Stimulated activated CD8-positive, alpha-beta memory T cell treated with anti-CD3 and anti-CD28 coated beads, Interleukin-7, amount 100 ng/mL, for 24 hours (primary cell): ENCODE results near the gene SORCS2.

ENCODE experiments used
- DNase-seq: peaks from one replicate; pipeline ENCODE4 v3.0.0-alpha.2; 2020; ENCODE audit warnings: low read depth

The SORCS2 gene

GRCh38 chr4:7693237-7693608 lies 500.9 kb downstream of the SORCS2 start:
- DNase-seq: no peak

- DNase-seq: no peak
Measured at GRCh38 chr4:7693711-7694110, 501.4 kb downstream of the SORCS2 start.

- no peak for DNase-seq
Measured at GRCh38 chr4:7694324-7694723, 502.0 kb downstream of the SORCS2 start.

- DNase-seq: no peak
Measured at GRCh38 chr4:7697343-7697742, 505.0 kb downstream of the SORCS2 start.

GRCh38 chr4:7697821-7698220 lies 505.5 kb downstream of the SORCS2 start:
- DNase-seq: no peak

GRCh38 chr4:7698584-7698983 lies 506.2 kb downstream of the SORCS2 start:
- DNase-seq: no peak

GRCh38 chr4:7699031-7699430 lies 506.7 kb downstream of the SORCS2 start:
- no peak for DNase-seq

GRCh38 chr4:7699825-7700224 lies 507.5 kb downstream of the SORCS2 start:
- DNase-seq: no peak

- DNase-seq: no peak
Measured at GRCh38 chr4:7700665-7701064, 508.3 kb downstream of the SORCS2 start.

- no peak for DNase-seq
Measured at GRCh38 chr4:7701866-7702649, 509.7 kb downstream of the SORCS2 start.

GRCh38 chr4:7703688-7704087 lies 511.4 kb downstream of the SORCS2 start:
- DNase-seq: no peak

GRCh38 chr4:7704091-7704490 lies 511.8 kb downstream of the SORCS2 start:
- DNase-seq: no peak

- DNase-seq: no peak
Measured at GRCh38 chr4:7704625-7705024, 512.3 kb downstream of the SORCS2 start.

GRCh38 chr4:7705062-7705461 lies 512.7 kb downstream of the SORCS2 start:
- no peak for DNase-seq

GRCh38 chr4:7705593-7705992 lies 513.3 kb downstream of the SORCS2 start:
- DNase-seq: no peak

GRCh38 chr4:7708238-7708637 lies 515.9 kb downstream of the SORCS2 start:
- no peak for DNase-seq

GRCh38 chr4:7708981-7709380 lies 516.6 kb downstream of the SORCS2 start:
- DNase-seq: no peak

GRCh38 chr4:7709431-7709830 lies 517.1 kb downstream of the SORCS2 start:
- DNase-seq: no peak

- DNase-seq: no peak
Measured at GRCh38 chr4:7710126-7710525, 517.8 kb downstream of the SORCS2 start.

- DNase-seq: no peak
Measured at GRCh38 chr4:7710576-7711306, 518.4 kb downstream of the SORCS2 start.

- DNase-seq: no peak
Measured at GRCh38 chr4:7711307-7711963, 519.1 kb downstream of the SORCS2 start.

GRCh38 chr4:7712021-7712671 lies 519.8 kb downstream of the SORCS2 start:
- DNase-seq: no peak

GRCh38 chr4:7713757-7714156 lies 521.4 kb downstream of the SORCS2 start:
- no peak for DNase-seq
